Myocyte (in vitro differentiated cells): Measurements from ENCODE around the gene ADPRHL1. TPM values are rescaled to one million over a fixed set of nuclear protein-coding genes. Genes with fewer than 3 reads are reported as not detected.
A peak's percentile ranks its signal among the peaks of the same experiment; 100 is the strongest.
"Not testable (repeated sequence)": the region's sequence is repeated elsewhere in the genome, so short reads cannot be mapped to it uniquely, and the experiment has no call there.

ENCODE experiments used
- DNase-seq: peaks from one replicate; pipeline ENCODE4 v3.0.0-alpha.2; 2012; ENCODE audit warnings: low read depth
- total RNA-seq: library from RNA; depleted of rRNA; stranded (reverse); fragments of >200 nt; gene quantifications from 2 replicates; pipeline ENCODE4 v1.2.3, GENCODE V29; 2014

ADPRHL1 gene
- total RNA-seq, 1 donor from 2014 or later: 8.4 TPM

DNA sequence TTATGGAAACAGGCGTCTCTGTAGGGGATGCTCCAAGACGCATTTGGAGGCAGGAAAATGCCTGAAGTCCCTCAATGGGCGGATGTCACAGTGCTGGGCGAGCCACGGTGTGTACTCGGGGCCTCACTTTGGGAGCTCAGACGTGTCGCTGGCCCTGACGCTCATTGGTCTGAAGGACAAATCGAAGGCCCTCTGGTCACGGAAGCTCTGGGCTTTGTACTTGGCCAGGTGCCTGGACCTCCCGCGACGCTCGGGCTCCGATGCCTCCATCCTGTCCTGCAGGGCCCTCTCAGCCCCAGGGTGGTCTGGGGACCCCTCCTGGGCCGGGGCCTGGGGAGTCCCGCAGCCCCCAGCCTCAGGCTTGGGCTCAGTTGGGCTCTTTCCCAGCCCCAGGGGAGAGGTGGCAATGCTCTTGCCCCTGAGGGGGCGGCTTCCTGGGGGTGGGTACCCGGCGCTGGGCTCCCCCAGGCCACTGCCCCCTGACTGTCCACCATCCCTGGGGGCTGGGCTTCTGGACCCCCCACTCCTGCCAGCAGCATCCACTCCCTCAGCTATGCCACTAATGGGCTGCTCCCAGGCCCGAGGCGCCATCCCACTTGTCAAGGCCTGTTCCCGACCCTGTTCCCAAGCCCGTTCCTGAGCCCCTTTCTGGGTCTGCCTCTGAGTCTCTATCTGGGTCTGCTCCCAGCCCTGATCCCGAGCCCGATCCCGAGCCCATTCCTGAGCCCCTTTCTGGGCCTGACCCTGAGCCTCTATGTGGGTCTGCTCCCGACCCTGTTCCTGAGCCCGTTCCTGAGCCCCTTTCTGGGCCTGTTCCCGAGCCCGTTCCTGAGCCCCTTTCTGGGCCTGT is 49.8 kb downstream of the ADPRHL1 start:
- DNase-seq: no peak

DNA sequence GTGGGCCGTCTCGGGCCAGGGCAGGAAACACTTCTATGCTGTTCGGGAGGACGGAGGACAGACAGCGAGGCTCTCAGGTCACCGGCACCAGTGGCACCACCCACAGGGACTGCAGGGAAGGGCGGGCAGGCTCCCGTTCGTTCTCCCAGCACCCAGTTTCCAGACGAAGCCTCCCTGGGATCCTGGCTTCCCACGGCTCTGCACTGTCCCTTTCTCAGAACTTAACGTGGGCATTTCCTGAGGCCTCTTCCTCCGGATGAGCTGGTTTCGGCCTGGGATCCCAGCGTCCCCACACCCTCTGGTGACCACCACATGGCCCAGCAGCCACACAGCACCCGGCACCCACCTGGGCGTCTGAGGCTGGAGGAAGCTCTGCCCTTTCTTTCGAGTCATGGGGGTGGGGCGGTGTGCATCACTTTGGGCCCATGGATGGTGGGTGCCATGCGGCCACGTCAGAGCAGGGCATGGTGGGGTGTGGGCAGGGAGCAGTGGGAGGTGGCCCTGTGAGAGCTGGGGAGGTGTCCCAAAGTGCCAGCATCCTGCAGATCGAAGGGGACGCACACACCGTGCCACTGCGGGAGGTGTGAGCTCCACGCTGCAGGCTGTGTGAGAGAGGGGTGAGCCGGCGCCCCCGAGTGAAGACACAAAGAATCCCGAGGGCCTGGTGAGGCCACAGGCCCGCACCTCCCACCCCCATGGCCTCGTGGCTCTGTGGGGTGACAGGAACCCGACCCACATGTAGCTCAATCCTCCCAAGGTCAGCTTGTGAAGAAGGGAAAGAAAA is 50.6 kb downstream of the ADPRHL1 start:
- DNase-seq: no peak

DNA sequence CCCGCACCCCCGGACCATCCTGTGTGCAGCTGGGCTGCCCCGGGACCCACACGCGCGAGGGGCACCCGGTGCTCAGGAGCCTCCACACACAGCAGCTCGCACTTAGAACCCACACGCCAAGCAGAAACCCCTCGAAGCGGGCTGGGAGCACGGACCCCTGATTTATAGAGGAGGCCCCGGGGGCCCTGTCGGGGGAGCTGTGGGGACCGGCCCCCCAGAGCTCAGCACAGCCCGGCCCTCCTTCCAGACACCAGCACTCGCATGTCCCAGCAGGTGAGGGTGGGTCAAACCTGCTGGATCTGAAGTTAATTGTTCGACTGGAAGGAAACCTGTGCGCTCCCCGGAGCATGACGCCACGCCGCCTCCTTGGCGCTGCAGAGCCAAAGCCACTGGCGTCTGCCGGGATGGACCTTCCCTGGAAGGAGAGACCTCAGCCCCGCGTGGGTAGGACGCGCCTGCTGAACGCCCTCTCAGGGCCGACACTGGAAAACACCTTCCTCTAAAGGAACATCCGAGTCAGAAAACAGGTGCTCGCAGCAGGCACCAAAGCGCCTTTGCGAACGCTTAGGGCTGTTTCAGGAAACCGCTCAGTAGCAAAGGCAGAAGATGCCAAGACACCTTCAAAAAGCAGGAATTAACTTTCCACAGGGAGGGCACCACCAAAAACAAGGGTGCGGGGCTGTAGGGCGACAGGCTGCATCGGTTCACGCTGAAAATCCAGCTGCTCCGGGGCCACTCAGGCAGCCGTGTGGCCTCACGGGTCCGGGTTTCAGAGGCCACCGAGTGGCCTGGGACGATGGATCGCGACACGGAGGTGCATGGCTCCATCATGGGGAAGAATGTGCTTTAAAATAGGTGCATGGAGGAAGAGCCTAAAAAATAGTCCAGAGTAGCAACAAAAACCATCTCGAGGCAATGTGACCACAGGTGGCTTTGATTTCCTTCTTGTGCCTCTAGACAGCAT is 51.6 kb downstream of the ADPRHL1 start:
- DNase-seq: no peak

DNA sequence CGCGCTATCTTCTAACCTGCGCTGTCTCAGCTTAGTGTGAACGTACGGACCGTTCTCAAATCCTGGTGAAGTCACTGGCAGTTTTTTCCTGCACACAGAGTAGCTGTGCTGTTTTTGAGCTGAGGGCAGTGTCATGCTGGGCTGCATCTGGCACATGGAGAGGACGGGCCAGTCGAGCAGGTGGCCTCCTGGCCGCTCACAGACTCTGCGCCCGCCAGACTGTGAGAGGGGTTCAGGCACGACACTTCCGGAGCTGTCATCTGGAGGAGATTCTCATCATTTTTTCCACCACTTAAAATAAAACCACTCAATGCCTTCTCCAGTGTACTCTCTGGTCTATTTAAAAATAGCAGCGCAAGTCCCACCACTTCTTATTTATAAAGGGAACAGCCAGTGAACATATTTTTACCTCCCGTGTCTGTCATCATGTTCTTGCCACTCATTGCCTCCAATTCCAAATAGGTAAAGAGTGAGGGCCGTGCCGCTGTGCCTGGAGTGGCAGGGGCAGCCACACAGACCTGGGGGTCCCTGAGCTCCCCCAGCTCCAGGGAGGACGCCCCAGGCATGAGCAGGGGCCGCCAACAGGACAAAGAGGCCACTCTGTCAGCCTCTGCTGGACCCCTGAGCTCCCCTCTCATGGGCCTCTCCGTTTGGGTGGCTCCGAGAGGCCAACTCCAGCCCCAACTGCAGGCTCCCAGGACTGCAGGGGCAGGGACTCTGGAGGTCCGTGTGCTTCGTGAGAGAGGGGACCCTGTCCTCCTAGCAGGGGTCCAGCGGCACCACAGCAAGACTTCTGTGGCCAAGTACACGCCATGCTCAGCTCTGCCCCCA is 52.5 kb downstream of the ADPRHL1 start:
- peak; percentile 62 for DNase-seq

DNA sequence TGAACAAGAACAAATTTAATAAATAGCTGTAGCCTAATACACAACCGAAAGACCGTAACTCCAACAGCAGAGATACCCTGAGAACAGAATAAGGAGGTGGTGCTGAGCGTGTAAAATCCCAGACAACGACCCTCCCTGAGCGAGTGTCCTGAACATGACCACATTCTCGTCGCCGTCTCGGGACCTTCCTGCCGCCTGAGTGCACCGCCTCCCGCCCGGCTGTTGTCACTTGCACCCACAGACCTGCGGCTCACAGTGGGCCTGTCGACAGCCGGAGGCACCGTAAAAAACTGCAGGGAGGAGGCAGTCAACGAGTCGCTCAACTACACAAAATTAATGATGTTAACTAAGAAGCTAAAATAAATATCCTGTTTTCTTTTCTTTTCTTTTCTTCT is 53.5 kb downstream of the ADPRHL1 start:
- DNase-seq: no peak

DNA sequence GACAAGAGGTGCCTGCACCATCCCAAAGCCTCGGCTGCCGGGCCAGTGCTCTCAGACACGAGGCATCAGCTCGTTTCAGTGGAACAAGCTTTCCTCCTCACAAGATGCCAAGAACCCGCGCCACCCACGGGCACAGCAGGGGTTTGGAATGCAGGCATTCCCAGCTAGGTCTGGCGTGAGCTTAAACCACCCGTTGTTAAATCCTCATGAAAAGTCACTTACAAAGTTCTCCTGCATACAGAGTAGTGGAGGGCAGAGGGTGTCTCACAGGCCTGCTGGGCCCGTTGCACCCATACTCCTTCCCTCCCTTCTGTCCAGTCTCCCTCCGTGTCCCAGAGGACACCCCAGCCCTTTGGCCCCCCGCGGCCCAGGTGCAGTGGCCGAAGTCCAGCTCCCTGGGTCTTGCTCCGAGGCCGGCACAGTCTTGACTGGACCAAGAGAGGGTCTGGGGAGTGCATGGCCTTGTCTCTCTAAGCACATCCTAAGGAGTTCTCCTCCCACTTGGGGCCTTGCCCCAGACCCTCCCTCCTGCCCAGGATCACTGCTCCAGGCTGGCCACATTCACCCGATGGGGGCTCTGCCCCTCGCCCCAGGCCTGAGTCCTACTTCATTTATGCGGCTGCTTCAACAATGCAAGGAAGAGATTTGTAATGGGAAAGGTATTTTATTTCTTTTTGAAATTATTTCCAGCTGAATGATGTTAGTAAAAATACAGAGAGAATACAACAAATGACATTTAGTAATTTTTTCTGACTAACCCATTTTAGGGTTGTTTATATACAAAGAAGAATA is 54.1 kb downstream of the ADPRHL1 start:
- peak; percentile 71 for DNase-seq

DNA sequence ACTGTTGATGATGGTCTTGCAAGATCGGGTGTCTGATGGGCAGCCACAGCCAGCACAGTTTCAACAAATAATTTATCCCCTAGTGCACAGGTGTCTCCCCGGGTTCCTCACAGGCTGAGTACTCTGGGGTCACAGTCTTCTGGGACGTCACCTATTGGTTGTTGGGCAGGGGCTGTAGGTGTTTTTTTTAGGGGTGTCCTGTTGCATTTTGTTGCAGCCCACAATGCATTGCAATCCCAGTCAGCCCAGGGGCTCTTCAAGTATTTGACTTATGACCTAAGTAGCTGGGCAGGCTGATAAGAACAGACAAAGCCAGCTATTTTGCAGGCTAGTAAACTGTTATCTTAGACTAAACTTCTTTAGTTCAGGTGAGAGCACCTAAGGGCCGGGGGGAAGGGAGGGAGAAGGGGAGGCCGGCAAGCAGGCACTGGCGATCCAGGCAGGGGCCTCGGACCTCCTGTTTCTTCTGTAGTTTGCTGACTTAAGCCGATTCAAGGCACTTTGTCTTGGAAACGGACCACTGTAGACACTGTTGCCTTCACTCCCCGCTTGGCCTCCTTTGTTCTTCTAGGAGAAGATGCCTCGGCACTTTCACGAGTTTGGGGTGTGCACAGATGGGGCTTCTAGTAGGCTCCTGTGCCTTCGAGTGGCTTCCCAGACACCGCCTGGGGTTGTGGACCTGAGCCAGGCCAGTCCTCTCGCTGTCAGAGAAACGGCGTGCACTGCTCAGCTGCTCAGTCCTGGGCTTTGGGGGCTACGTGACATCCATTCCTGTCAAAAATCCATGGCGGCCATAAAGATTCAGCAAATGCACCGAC is 55.5 kb downstream of the ADPRHL1 start:
- no peak for DNase-seq

DNA sequence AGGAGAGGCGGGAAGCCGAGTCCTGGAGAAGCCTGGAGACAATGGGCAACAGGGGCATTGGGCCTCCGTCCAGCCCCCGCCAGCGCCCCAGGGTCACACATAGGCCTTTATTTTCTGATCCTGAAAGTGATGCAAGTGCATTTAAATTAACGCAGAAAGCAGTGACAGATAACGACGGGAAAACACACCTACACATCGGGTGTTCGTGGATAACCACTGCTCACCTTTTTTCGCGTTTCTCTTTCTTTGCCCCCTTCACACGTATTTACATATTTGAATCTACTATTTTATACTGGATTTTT is 59.0 kb downstream of the ADPRHL1 start:
- DNase-seq: no peak

DNA sequence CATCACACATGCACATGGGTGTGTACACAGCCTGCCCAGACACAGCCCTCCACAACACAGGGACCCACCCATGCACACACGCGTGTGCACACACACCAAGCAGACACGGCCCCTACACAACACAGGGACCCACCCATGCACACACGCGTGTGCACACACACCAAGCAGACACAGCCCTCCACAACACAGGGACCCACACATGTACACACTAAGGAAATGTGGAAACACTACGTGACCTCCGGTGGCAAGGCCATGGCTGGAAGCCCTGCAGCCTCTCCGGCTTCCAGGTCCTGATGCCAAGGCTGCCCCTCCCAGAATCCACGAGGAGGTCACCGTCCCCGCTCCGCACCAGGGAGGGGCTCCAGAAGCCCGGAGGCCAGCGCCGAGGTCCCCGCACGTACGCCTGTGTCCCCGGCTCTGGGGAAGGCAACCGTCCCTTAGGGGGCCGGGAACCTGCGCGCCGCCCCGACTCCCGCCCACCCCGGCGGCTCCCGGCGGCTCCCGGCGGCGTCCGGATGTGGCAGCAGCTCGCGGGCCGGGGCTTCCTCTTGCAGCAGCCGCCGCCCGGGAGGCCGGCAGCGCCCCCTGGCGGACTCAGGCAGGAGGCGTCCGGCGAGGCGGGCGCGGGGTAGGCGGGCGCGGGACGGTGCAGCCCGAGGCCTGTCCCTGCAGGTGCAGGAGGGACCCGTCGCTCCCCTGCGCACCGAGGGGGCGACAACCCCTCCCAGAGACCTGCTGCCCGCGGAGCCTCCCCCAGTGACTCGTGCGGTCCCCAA is 59.5 kb downstream of the ADPRHL1 start:
- peak; percentile 80 for DNase-seq

DNA sequence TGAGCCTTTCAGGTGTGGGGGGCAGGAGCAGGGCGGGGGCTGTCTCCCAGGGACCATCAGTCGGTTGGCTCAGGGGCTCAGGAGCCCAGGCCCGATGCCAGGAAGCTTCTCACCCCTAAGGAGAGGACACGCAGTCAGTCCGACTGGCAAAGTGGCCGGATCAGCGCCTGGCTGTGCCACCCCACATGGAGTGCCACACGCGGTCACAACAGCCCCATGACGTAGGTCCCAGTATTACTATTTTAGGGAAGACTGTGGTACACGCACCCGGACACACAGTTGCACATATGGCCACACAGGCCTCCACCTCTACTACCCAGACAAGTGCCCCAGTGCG is 60.1 kb downstream of the ADPRHL1 start:
- no peak for DNase-seq

DNA sequence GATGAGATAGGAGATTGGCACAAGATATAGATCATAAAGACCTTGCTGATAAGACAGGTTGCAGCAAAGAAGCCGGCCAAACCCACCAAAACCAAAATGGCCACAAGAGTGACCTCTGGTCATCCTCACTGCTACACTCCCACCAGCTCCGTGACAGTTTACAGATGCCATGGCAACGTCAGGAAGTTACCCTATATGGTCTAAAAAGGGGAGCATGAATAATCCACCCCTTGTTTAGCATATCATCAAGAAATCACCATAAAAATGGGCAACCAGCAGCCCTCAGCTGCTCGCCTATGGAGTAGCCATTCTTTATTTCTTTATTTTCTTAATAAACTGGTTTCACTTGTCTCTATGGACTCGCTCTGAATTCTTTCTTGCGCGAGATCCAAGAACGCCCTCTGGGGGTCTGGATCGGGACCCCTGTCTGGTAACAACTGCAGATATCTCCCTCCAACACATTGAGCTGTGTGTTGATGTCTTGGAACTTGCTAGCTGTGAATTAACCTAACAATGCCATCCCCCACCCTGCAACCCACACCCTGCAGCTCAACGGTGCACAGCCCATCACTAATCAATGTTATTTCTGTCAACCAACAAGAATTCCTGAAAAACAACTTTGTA is 62.3 kb downstream of the ADPRHL1 start:
- DNase-seq: no peak

DNA sequence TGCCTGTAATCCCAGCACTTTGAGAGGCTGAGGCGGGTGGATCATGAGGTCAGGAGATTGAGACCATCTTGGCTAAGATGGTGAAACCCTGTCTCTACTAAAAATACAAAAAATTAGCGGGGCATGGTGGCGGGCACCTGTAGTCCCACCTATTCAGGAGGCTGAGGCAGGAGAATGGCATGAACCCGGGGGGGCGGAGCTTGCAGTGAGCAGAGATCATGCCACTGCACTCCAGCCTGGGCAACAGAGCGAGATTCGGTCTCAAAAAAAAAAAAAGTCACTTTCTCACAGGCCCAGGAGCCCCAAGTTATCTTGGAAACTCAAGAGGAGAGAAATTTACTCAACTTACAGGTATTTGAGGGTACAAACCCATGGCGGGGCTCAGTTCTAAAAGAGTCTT is 63.7 kb downstream of the ADPRHL1 start:
- not testable (repeated sequence) for DNase-seq

DNA sequence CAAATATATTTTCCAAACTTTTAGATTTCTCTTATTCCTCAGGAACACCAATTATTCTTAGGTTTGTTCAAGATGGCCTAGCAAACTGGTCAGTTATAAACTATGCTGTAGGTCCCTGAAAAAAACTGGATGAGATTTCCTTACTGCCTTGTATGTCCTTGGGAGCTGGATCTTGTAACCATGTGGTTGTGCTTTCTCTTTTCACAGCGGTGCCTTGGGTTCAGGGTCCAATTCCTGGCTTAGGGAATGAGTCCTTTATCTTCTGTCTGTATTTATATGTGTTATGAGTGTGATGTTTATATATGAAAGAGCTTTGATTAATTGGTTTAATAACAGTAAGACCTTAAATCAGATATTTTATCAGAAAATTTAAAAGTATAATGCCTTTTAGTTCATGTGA is 65.9 kb downstream of the ADPRHL1 start:
- DNase-seq: no peak

DNA sequence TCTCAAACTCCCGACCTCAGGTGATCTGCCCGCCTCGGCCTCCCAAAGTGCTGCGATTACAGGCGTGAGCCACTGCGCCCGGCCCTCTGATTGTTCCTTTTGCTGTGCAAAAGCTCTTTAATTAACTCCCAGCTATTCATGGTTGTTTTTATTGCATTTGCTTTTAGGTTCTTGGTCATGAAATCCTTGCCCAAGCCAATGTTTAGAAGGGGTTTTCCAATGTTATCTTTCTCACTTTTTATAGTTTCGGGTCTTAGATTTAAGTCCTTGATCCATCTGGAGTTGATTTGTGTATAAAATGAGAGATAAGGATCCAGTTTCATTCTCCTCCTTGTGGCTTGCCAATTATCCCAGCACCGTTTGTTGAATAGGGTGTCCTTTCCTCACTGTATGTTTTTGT is 70.2 kb downstream of the ADPRHL1 start:
- no peak for DNase-seq

DNA sequence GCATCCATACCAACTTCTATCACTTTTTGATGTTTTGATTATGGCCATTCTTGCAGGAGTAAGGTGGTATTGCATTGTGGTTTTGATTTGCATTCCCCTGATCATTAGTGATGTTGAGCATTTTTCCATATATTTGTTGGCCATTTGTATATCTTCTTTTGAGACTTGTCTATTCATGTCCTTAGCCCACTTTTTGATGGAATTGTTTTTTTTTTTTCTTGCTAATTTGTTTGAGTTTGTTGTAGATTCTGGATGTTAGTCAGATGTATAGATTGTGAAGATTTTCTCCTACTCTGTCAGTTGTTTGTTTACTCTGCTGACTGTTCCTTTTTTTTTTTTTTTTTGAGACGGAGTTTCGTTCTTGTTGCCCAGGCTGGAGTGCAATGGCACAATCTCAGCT is 70.7 kb downstream of the ADPRHL1 start:
- not testable (repeated sequence) for DNase-seq

DNA sequence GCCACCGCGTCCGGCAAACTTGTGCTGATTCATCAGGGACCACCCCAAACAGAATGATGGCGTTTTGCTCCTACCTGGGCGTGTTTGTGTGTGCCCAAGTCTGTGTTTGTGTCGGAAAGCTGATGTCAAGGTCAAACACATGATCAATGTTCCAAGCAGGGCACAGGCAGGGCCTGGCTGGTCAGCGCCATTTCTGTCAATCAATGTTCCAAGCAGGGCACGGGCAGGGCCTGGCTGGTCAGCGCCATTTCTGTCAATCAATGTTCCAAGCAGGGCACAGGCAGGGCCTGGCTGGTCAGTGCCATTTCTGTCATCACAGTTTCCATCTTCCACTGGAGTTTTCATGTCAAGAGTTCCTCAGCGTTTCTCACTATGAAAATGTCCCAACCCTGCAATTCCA is 74.5 kb downstream of the ADPRHL1 start:
- no peak for DNase-seq

DNA sequence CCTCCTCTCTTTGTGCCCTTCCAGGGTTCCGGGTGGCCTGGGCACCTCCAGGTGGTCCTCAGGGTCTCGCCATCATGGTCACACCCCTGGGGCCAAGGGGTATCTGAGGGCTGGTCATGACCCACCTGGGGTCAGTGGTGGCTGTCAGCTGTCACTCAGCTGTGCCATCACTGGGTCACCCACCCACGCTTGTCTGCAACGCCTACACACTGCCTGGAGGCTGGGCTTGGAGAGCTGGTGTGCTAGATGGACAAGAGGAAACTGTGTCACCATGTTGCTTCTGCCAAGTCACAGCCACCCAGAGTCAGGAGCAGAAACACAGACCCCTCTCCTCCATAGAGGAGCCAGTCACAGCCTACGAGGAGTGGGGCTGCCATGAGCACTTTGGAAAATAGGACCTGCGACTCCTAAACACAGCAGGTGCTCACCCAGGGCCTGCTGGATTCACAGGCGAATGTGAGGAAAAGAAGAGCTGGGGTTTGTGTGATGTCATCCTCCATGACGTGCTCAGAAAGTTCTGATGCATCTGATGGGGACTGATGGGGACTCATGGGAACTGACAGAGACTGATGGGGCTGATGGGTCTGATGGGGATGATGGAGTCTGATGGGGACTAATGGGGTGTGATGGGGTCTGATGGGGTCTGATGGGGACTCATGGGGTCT is 78.6 kb downstream of the ADPRHL1 start:
- DNase-seq: no peak
